NCI-H1105 treated with DMSO at 0.1 percent for 48 hours (cell line): ENCODE data around the gene PROKR2.

Source experiments
- DNase-seq: peaks from one replicate; lab custom pipeline; 2025; lab: John Stamatoyannopoulos, UW

Gene PROKR2

DNA sequence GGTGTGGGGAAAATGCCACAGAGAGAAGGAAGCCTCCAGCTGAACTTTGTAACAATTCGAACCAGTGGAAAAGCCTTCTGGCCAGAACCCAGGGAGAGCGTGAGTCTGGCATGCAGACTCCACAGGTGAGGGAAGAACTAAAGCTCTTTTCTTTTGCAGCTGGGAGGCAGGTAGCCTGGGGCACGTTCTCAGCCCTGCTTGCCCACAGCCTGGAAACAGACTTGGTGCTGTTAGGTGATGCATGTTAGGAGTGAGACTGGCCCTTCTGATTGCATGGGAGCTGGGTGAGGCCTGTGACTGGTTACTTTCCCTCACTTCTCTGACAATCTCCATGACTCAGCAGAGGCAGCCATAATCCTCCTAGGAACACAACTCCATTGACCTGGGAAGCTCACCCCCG is 34.2 kb downstream of the PROKR2 start:
- no peak for DNase-seq

- DNase-seq: no peak
These were observed 37.1 kb downstream of the PROKR2 start for GRCh38 chr20:5279661-5280060.

- DNase-seq: no peak
These were observed 44.5 kb downstream of the PROKR2 start for GRCh38 chr20:5272268-5272667.

- DNase-seq: no peak
These were observed 46.2 kb downstream of the PROKR2 start for GRCh38 chr20:5270603-5271002.

DNA sequence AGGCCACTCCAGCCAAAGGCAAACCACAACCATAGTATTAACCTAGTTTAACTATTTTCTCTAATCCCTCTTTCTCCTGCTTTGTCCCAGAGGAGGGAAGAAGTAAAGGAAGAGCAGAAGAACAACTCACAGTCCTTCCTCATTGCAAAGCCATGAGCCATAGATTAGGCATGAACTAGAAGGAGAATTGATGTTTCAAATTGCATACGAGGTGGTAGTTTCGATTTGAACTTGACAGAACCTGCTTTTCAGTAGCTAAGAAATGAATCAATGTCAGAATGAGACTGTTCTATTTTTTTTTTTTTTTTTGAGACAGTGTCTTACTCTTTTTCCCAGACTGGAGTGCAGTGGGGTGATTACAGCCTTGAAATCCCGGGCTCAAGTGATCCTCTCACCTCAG is 48.3 kb downstream of the PROKR2 start:
- DNase-seq: no peak

DNA sequence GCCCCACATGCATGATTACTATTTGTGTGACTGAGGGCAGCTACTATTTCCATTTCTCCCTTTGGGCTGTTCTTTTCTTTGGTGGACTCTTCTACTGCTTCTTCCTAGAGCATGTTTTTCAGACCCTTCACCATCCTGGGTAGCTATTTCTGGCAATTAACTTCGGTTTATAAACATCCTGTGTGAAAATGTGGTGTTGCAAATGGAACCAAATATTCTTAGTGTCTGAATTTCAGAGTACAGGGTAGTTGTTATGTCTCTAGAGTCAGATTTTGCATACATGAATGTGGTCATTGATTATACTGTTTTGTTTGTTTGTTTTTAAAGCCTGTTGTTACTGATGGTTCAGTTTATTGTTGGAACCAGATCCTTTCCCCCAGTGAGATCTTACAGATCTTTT is 49.7 kb downstream of the PROKR2 start:
- no peak for DNase-seq
